ENCODE results near the gene BCOR. TPM values are rescaled to one million over a fixed set of nuclear protein-coding genes. Genes with fewer than 3 reads are reported as not detected.

Gene BCOR
- total and polyA plus RNA-seq, 2 of the 13 experiments (the other 11 are each of a cell fraction or from before 2014, with no cell fraction given), result 14.3 to 15.2 TPM

DNA sequence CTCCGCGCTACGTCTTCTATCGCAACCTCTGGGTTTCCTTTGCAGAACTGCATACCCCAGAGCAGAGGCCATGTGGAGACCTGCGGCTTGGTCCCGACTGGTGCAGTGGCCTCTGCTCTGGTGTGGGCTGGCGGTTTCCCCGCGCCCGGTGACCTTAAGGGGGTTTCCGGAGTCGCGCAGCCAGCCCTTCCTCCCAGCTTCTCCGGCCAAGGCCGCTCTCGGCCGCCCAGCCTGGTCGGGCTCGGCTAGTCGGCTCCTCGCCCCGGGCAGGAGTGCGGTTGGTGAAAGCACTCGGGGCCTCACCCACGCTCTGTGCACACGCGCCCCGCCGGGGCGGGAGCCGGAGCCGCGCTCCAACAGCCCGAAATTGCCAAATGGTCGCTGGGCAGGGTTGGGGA is 84.9 kb downstream of the BCOR start (continued):
- TF ChIP-seq TBX3 (IDR thresholded peaks at IDR 0.05; ENCODE audit: borderline replicate concordance), result no peak
- no peak for TF ChIP-seq PRDM15 (CRISPR knock-in tag; IDR thresholded peaks at IDR 0.05)
- TF ChIP-seq, protein P1, sequence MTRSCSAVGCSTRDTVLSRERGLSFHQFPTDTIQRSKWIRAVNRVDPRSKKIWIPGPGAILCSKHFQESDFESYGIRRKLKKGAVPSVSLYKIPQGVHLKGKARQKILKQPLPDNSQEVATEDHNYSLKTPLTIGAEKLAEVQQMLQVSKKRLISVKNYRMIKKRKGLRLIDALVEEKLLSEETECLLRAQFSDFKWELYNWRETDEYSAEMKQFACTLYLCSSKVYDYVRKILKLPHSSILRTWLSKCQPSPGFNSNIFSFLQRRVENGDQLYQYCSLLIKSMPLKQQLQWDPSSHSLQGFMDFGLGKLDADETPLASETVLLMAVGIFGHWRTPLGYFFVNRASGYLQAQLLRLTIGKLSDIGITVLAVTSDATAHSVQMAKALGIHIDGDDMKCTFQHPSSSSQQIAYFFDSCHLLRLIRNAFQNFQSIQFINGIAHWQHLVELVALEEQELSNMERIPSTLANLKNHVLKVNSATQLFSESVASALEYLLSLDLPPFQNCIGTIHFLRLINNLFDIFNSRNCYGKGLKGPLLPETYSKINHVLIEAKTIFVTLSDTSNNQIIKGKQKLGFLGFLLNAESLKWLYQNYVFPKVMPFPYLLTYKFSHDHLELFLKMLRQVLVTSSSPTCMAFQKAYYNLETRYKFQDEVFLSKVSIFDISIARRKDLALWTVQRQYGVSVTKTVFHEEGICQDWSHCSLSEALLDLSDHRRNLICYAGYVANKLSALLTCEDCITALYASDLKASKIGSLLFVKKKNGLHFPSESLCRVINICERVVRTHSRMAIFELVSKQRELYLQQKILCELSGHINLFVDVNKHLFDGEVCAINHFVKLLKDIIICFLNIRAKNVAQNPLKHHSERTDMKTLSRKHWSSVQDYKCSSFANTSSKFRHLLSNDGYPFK (CRISPR knock-in tag; IDR thresholded peaks at IDR 0.05; ENCODE audit: borderline replicate concordance), result no peak
- TF ChIP-seq YEATS4 (CRISPR knock-in tag; IDR thresholded peaks at IDR 0.05; ENCODE audit: borderline replicate concordance), result no peak
- TF ChIP-seq KDM4B (CRISPR knock-in tag; IDR thresholded peaks at IDR 0.05), result no peak
- TF ChIP-seq ZNF576 (CRISPR knock-in tag; IDR thresholded peaks at IDR 0.05), result no peak
- TF ChIP-seq UBTF (CRISPR knock-in tag; IDR thresholded peaks at IDR 0.05), result peak; percentile 63
- no peak for TF ChIP-seq HES4 (CRISPR knock-in tag; IDR thresholded peaks at IDR 0.05; ENCODE audit: borderline replicate concordance)
- no peak for TF ChIP-seq HOXD1 (CRISPR knock-in tag; IDR thresholded peaks at IDR 0.05)
- TF ChIP-seq GZF1 (CRISPR knock-in tag; IDR thresholded peaks at IDR 0.05), result no peak
- TF ChIP-seq, protein P2, sequence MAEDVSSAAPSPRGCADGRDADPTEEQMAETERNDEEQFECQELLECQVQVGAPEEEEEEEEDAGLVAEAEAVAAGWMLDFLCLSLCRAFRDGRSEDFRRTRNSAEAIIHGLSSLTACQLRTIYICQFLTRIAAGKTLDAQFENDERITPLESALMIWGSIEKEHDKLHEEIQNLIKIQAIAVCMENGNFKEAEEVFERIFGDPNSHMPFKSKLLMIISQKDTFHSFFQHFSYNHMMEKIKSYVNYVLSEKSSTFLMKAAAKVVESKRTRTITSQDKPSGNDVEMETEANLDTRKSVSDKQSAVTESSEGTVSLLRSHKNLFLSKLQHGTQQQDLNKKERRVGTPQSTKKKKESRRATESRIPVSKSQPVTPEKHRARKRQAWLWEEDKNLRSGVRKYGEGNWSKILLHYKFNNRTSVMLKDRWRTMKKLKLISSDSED (CRISPR knock-in tag; IDR thresholded peaks at IDR 0.05), result no peak
- no peak for TF ChIP-seq NRL (CRISPR knock-in tag; IDR thresholded peaks at IDR 0.05; ENCODE audit: borderline replicate concordance)
- TF ChIP-seq ZNF607 (CRISPR knock-in tag; IDR thresholded peaks at IDR 0.05; ENCODE audit: borderline replicate concordance), result no peak
- no peak for TF ChIP-seq ZNF713 (CRISPR knock-in tag; IDR thresholded peaks at IDR 0.05)
- TF ChIP-seq POLR2A (IDR thresholded peaks at IDR 0.05; ENCODE audit: insufficient read depth in 1 of 2, low read depth in 2 of 2, low read length in 2 of 2), result 0 out of 4 replicates have a peak, but pooled peaks of 1 of the 2 experiments have one; percentile 23
- 0 out of 2 replicates have a peak, but pooled peaks have one; percentile 24 for TF ChIP-seq ZFP90 (CRISPR knock-in tag; IDR thresholded peaks at IDR 0.05; ENCODE audit: borderline replicate concordance)
- TF ChIP-seq SP140L (CRISPR knock-in tag; IDR thresholded peaks at IDR 0.05; ENCODE audit: borderline replicate concordance), result no peak
- TF ChIP-seq PRPF4 (IDR thresholded peaks at IDR 0.05; ENCODE audit: low read depth, low read length, poor library complexity, severe bottlenecking), result no peak
- TF ChIP-seq POLR2AphosphoS5 (IDR thresholded peaks at IDR 0.05; ENCODE audit: low read depth, low read length), result no peak
- TF ChIP-seq CENPX (CRISPR knock-in tag; IDR thresholded peaks at IDR 0.05), result no peak
